HepG2 (cell line): Measurements from ENCODE around the gene HINFP. TPM values are rescaled to one million over a fixed set of nuclear protein-coding genes. Genes with fewer than 3 reads are reported as not detected.

Experiments used
- ARID3A ChIP-seq: IDR thresholded peaks from 2 replicates; pipeline ENCODE4 v1.6.1; 2012; ENCODE audit warnings: low read depth, low read length, improper control_type of control experiment
- MIXL1 ChIP-seq: IDR thresholded peaks from 2 replicates; pipeline ENCODE4 v1.6.1; 2016
- MTA1 ChIP-seq: sonication (generic); formaldehyde crosslinking; IDR thresholded peaks from 2 replicates; pipeline ENCODE4 v1.4.0; 2020; ENCODE audit warnings: missing genetic modification reagents, mild to moderate bottlenecking, borderline replicate concordance
- ZFP82 ChIP-seq: sonication (generic); formaldehyde crosslinking; IDR thresholded peaks from 2 replicates; pipeline ENCODE4 v1.5.1; 2020; ENCODE audit warnings: mild to moderate bottlenecking, missing genetic modification reagents, borderline replicate concordance
- ZNF329 ChIP-seq: sonication (generic); formaldehyde crosslinking; IDR thresholded peaks from 2 replicates; pipeline ENCODE4 v1.9.0; 2021; ENCODE audit warnings: low read depth, mild to moderate bottlenecking, missing genetic modification reagents
- ZNF354B ChIP-seq: sonication (generic); formaldehyde crosslinking; IDR thresholded peaks from 2 replicates; pipeline ENCODE4 v1.8.0; 2022; ENCODE audit warnings: mild to moderate bottlenecking, missing genetic modification reagents
- ZNF83 ChIP-seq: sonication (generic); formaldehyde crosslinking; IDR thresholded peaks from 2 replicates; pipeline ENCODE4 v1.4.0; 2020; ENCODE audit warnings: missing genetic modification reagents, mild to moderate bottlenecking, borderline replicate concordance
- polyA plus RNA-seq, 8 experiments: library from polyadenylated mRNA; depleted of rRNA in 3 of 8; stranded (reverse) in 7 of 8; unstranded in 1 of 8; fragments of >200 nt; fragmentation: Illumina TruSeq in 4 of 8; extraction: Trizol in 4 of 8; gene quantifications; 2 replicates each; pipeline versions ENCODE4 v1.2.1 to v1.2.3, GENCODE V29; 2011 to 2016; ENCODE audit warnings: low read depth in 4 of 8, missing spikeins in 1 of 8, mixed read lengths in 1 of 8; ENCODE audit not compliant: insufficient read depth in 1 of 8
- total RNA-seq, 5 experiments: library from RNA; depleted of rRNA; stranded (reverse); fragments of >200 nt; fragmentation: Illumina TruSeq; extraction: Trizol; gene quantifications; 2 replicates each; pipeline ENCODE4 v1.2.3, GENCODE V29; 2016; ENCODE audit warnings: low read depth in 1 of 5
- TF ChIP-seq, protein P1 (sequence below): sonication (generic); formaldehyde crosslinking; IDR thresholded peaks from 2 replicates; pipeline ENCODE4 v1.5.1; 2020; ENCODE audit warnings: mild to moderate bottlenecking, missing genetic modification reagents, moderate library complexity

The HINFP gene
- total and polyA plus RNA-seq, 2 of the 13 experiments (the other 11 are each of a cell fraction or from before 2014, with no cell fraction given): 15.1 to 21.4 TPM

- TF ChIP-seq, protein P1, sequence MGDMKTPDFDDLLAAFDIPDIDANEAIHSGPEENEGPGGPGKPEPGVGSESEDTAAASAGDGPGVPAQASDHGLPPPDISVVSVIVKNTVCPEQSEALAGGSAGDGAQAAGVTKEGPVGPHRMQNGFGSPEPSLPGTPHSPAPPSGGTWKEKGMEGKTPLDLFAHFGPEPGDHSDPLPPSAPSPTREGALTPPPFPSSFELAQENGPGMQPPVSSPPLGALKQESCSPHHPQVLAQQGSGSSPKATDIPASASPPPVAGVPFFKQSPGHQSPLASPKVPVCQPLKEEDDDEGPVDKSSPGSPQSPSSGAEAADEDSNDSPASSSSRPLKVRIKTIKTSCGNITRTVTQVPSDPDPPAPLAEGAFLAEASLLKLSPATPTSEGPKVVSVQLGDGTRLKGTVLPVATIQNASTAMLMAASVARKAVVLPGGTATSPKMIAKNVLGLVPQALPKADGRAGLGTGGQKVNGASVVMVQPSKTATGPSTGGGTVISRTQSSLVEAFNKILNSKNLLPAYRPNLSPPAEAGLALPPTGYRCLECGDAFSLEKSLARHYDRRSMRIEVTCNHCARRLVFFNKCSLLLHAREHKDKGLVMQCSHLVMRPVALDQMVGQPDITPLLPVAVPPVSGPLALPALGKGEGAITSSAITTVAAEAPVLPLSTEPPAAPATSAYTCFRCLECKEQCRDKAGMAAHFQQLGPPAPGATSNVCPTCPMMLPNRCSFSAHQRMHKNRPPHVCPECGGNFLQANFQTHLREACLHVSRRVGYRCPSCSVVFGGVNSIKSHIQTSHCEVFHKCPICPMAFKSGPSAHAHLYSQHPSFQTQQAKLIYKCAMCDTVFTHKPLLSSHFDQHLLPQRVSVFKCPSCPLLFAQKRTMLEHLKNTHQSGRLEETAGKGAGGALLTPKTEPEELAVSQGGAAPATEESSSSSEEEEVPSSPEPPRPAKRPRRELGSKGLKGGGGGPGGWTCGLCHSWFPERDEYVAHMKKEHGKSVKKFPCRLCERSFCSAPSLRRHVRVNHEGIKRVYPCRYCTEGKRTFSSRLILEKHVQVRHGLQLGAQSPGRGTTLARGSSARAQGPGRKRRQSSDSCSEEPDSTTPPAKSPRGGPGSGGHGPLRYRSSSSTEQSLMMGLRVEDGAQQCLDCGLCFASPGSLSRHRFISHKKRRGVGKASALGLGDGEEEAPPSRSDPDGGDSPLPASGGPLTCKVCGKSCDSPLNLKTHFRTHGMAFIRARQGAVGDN (CRISPR knock-in tag): no peak
- TF ChIP-seq MIXL1 (CRISPR knock-in tag): no peak
- no peak for TF ChIP-seq ZNF329
- no peak for TF ChIP-seq ZNF354B (CRISPR knock-in tag)
- no peak for TF ChIP-seq ZFP82 (CRISPR knock-in tag)
- TF ChIP-seq ZNF83: no peak
- TF ChIP-seq ARID3A: no peak
- no peak for TF ChIP-seq MTA1 (CRISPR knock-in tag)
- TF ChIP-seq, all 625 proteins: peak for 0
These were observed 7.0 kb upstream of the HINFP start (continued) for GRCh38 chr11:119114351-119114750.
